ENCODE results near the gene PISD.
"Not testable (repeated sequence)": the region's sequence is repeated elsewhere in the genome, so short reads cannot be mapped to it uniquely, and the experiment has no call there.

PISD gene

DNA sequence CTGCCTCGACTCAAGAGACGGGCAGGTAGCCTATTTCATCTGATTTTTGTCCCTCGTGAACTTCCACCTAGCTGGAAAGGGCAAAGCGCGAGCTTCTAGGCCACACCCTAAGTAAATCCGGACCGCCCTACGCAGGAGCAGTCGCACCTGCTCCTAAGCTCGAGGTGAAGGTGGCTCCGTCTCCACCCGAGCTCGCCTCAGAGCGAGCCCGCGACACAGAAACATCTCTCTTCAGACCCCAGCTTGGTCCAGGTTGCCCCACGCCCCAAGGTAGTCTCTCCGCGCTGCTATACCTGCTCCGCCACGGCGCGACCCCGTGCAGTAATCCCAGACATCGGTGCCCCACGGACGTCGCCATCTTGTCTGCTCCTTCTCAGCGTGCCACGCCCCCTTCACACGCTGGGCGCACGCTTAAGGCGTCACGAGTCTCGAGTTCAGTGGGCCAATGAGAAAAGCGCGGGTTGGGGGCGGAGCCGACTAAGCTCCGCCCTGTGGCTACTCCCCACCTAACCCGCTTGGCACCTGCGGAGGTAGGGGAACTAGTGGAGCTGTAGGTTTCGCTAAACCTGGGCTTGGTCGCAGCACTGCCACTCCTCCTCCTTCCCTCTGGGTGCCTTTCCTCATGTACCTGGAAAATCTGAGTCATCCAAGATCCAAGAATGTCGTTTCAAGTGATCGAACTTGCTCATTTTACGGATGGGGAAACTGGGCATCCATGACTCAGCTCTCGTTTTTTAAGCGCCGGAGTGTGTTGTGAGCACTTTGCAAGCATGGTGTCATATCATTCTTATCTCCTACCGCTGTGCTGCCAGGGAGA lies at the start of gene PISD:
Gene PISD (minus strand): TSS at position 365 of the 817 bp plus-strand sequence. CDS start 7 bp downstream, at position 358.
- Histone ChIP-seq H3K36me3 (peaks cover 6% of the 10 kb centered on the region; the same call in 1 of the 2 replicates), H3K9me3 (ENCODE audit: severe bottlenecking) (no peaks in the 10 kb centered on the region), H3K27ac (peak within 1 kb of the TSS; percentile 75), H3K27me3 (ENCODE audit: insufficient read depth, low read depth, severe bottlenecking) (no peaks in the 10 kb centered on the region), H3K4me3 (ENCODE audit: low read depth, low read length) (peak within 1 kb of the TSS; percentile 82)
- TF ChIP-seq, protein P1, sequence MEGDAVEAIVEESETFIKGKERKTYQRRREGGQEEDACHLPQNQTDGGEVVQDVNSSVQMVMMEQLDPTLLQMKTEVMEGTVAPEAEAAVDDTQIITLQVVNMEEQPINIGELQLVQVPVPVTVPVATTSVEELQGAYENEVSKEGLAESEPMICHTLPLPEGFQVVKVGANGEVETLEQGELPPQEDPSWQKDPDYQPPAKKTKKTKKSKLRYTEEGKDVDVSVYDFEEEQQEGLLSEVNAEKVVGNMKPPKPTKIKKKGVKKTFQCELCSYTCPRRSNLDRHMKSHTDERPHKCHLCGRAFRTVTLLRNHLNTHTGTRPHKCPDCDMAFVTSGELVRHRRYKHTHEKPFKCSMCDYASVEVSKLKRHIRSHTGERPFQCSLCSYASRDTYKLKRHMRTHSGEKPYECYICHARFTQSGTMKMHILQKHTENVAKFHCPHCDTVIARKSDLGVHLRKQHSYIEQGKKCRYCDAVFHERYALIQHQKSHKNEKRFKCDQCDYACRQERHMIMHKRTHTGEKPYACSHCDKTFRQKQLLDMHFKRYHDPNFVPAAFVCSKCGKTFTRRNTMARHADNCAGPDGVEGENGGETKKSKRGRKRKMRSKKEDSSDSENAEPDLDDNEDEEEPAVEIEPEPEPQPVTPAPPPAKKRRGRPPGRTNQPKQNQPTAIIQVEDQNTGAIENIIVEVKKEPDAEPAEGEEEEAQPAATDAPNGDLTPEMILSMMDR (IDR thresholded peaks at IDR 0.05; ENCODE audit: low read depth, low read length) = no peak
- DNase-seq = peak; percentile 94

DNA sequence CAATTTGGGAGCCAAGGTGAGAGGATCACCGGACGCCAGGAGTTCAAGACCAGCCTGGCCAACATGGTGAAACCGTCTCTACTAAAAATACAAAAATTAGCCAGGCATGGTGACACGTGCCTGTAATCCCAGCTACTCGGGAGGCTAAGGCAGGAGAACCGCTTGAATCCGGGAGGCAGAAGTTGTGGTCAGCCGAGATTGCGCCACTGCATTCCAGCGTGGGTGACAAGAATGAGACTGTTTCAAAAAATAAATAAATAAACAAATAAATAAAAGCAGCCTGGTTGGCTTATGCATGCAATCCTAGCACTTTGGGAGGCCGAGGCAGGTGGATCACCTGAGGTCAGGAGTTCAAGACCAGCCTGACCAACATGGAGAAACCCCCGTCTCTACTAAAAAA lies 49.2 kb upstream of the PISD start:
- DNase-seq; H3K27me3 ChIP-seq (ENCODE audit: insufficient read depth, low read depth, severe bottlenecking); H3K9me3 ChIP-seq (ENCODE audit: severe bottlenecking); H3K27ac ChIP-seq; H3K4me3 ChIP-seq (ENCODE audit: low read depth, low read length): not testable (repeated sequence)
- peaks cover 51% of the 10 kb centered on the region for H3K36me3 ChIP-seq

DNA sequence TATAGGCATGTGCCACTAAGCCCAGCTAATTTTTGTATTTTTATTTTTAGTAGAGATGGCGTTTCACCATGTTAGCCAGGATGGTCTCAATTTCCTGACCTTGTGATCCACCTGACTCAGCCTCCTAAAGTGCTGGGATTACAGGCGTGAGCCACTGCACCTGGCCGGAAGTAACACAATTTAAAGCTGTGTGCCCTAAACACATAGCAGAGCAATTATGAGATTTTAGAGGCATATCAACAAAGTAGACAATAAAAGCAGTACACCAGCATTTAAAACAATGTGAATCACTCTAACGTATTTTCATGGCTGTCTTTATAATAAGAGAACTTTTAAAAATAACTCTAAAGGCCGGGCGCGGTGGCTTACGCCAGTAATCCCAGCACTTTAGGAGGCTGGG lies 45.5 kb upstream of the PISD start:
- no peaks in the 10 kb centered on the region for H3K27me3 ChIP-seq (ENCODE audit: insufficient read depth, low read depth, severe bottlenecking)
- TF ChIP-seq, protein P1 (IDR thresholded peaks at IDR 0.05; ENCODE audit: low read depth, low read length) = no peak
- peaks cover 40% of the 10 kb centered on the region for H3K36me3 ChIP-seq
- H3K27ac ChIP-seq = no peak overlapping the region
- no peak overlapping the region for H3K4me3 ChIP-seq (ENCODE audit: low read depth, low read length)
- DNase-seq = no peak
- H3K9me3 ChIP-seq (ENCODE audit: severe bottlenecking) = no peaks in the 10 kb centered on the region

DNA sequence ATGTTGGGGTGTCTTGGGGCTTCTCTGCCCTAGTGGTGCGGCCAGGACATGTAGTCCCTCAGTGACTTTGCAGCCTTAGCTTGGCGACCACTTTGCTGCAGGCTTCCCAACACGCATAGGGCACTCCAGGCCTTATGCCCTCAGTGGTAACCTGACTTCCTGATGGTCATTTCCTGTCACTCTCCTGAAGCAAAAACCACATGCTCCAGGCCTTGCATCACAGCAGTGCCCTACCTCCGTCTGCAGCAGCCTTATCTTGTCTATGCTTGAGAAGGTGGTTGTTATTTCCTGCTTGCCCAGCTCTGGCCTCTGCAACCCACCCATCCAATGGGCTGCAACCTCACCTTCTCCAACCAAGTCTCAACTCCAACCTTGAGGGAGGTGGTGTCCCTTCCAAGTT lies 33.4 kb upstream of the PISD start:
- Histone ChIP-seq H3K27ac (no peak overlapping the region), H3K36me3 (peaks cover 40% of the 10 kb centered on the region), H3K27me3 (ENCODE audit: insufficient read depth, low read depth, severe bottlenecking) (no peaks in the 10 kb centered on the region), H3K9me3 (ENCODE audit: severe bottlenecking) (no peaks in the 10 kb centered on the region), H3K4me3 (ENCODE audit: low read depth, low read length) (no peak overlapping the region)
- TF ChIP-seq, protein P1 (IDR thresholded peaks at IDR 0.05; ENCODE audit: low read depth, low read length) = no peak
- DNase-seq = no peak

DNA sequence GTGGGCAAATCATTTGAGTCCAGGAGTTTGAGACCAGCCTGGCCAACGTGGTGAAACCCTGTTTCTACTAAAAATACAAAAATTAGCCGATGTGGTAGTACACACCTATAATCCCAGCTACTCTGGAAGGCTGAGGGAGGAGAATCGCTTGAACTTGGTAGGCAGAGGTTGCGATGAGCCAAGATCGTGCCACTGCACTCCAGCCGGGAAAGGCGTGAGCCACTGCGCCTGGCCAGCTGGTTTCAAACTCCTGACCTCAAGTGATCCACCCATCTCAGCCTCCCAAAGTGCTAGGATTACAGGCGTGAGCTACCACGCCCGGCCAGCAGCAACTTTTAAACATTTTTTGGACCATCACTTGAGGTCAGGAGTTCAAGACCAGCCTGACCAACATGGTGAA lies 32.0 kb upstream of the PISD start:
- not testable (repeated sequence) for H3K27ac ChIP-seq; H3K27me3 ChIP-seq (ENCODE audit: insufficient read depth, low read depth, severe bottlenecking); H3K9me3 ChIP-seq (ENCODE audit: severe bottlenecking); H3K4me3 ChIP-seq (ENCODE audit: low read depth, low read length); DNase-seq
- peaks cover 40% of the 10 kb centered on the region for H3K36me3 ChIP-seq

DNA sequence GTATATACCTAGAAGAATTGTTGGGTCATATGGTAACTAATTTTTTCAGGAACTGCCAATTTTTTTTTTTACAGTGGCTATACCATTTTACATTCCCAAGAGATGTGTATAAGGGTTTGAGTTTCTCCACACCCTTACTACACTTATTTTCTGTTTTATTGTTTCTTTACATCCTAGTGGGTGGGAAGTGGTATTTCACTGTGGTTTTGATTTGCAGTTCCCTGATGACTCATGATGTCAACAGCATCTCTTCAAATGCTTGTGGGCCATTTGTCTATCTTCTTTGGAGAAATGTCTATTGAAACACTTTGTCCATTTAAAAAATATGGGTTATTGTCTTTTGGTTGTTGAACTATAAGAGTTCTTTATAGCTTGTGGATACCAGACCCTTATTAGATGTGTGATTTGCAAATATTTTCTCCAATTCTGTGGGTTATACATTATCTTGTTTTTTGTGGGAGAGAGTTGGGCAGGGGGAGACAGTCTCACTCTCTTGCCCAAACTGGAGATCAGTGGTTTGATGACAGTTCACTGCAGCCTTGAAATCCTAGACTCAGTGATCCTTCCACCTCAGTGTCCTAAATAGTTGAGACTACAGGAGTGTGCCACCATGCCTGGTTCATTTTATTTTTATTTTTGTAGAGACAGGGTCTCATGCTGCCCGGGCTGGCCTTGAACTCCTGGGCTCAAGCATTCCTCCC lies 30.3 kb upstream of the PISD start:
- Histone ChIP-seq H3K36me3 (peaks cover 40% of the 10 kb centered on the region), H3K9me3 (ENCODE audit: severe bottlenecking) (no peaks in the 10 kb centered on the region), H3K4me3 (ENCODE audit: low read depth, low read length) (no peak overlapping the region), H3K27ac (no peak overlapping the region), H3K27me3 (ENCODE audit: insufficient read depth, low read depth, severe bottlenecking) (no peaks in the 10 kb centered on the region)
- no peak for DNase-seq
- TF ChIP-seq, protein P1 (IDR thresholded peaks at IDR 0.05; ENCODE audit: low read depth, low read length) = no peak

Data from WERI-Rb-1 (cell line).